ENCODE data around the gene CHRNG.

Gene CHRNG

GRCh38 chr2:232508251-232508650 is 31.2 kb upstream of the CHRNG start:
- FAIRE-seq, result no peak

GRCh38 chr2:232511336-232511890 is 28.1 kb upstream of the CHRNG start:
- FAIRE-seq, result no peak

- FAIRE-seq, result no peak
These were observed 26.9 kb upstream of the CHRNG start for GRCh38 chr2:232512602-232513001.

- FAIRE-seq, result no peak
These were observed 26.1 kb upstream of the CHRNG start for GRCh38 chr2:232513353-232513752.

- no peak for FAIRE-seq
These were observed 23.9 kb upstream of the CHRNG start for GRCh38 chr2:232515639-232516038.

GRCh38 chr2:232516551-232516950 is 22.9 kb upstream of the CHRNG start:
- no peak for FAIRE-seq

GRCh38 chr2:232518844-232519243 is 20.6 kb upstream of the CHRNG start:
- no peak for FAIRE-seq

GRCh38 chr2:232519581-232520438 is 19.7 kb upstream of the CHRNG start, which contains the start of gene PRSS56:
PRSS56 (plus strand) TSS chr2:232520388; CDS start chr2:232520599, 211 bp downstream.
- no peak for FAIRE-seq

- FAIRE-seq, result no peak
These were observed 19.0 kb upstream of the CHRNG start for GRCh38 chr2:232520489-232520888.

GRCh38 chr2:232521098-232521497 is 18.4 kb upstream of the CHRNG start:
- no peak for FAIRE-seq

- FAIRE-seq, result no peak
These were observed 17.4 kb upstream of the CHRNG start for GRCh38 chr2:232521959-232522622.

GRCh38 chr2:232522623-232523401 is 16.7 kb upstream of the CHRNG start:
- FAIRE-seq, result no peak

GRCh38 chr2:232523402-232523681 is 16.1 kb upstream of the CHRNG start:
- no peak for FAIRE-seq

- FAIRE-seq, result no peak
These were observed 15.6 kb upstream of the CHRNG start for GRCh38 chr2:232523682-232524597.

GRCh38 chr2:232524771-232525170 is 14.7 kb upstream of the CHRNG start:
- FAIRE-seq, result no peak

GRCh38 chr2:232525199-232525598 is 14.3 kb upstream of the CHRNG start:
- FAIRE-seq, result no peak

- no peak for FAIRE-seq
These were observed 13.6 kb upstream of the CHRNG start, which contains the start of gene CHRND for GRCh38 chr2:232525791-232526371. CHRND (plus strand) TSS chr2:232526160; CDS start chr2:232526216, 56 bp downstream.

GRCh38 chr2:232526372-232526941 is 13.0 kb upstream of the CHRNG start:
- FAIRE-seq, result no peak

GRCh38 chr2:232527905-232528470 is 11.5 kb upstream of the CHRNG start:
- no peak for FAIRE-seq

- no peak for FAIRE-seq
These were observed 10.6 kb upstream of the CHRNG start for GRCh38 chr2:232528746-232529460.
